WTC11 (cell line): Measurements from ENCODE around the gene GATA2.

Source experiments
- ATF2 ChIP-seq: sonication (generic); formaldehyde crosslinking; IDR thresholded peaks from 2 replicates; pipeline ENCODE4 v1.8.1; 2022; ENCODE audit warnings: low read depth, missing genetic modification reagents, borderline replicate concordance
- ATF3 ChIP-seq: sonication (generic); formaldehyde crosslinking; conservative IDR thresholded peaks from 2 replicates; pipeline ENCODE4 v1.8.1; 2022; ENCODE audit warnings: mild to moderate bottlenecking, missing genetic modification reagents
- CTCF ChIP-seq: fragments of 200-600 bp; IDR thresholded peaks from 2 replicates; pipeline ENCODE4 v1.8.0; 2022; ENCODE audit warnings: antibody characterized with exemption
- JUN ChIP-seq: sonication (generic); formaldehyde crosslinking; IDR thresholded peaks from 2 replicates; pipeline ENCODE4 v1.8.0; 2023; ENCODE audit warnings: mild to moderate bottlenecking, missing genetic modification reagents
- SP1 ChIP-seq: sonication (generic); formaldehyde crosslinking; conservative IDR thresholded peaks from 2 replicates; pipeline ENCODE4 v1.8.1; 2022; ENCODE audit warnings: missing genetic modification reagents

DNA sequence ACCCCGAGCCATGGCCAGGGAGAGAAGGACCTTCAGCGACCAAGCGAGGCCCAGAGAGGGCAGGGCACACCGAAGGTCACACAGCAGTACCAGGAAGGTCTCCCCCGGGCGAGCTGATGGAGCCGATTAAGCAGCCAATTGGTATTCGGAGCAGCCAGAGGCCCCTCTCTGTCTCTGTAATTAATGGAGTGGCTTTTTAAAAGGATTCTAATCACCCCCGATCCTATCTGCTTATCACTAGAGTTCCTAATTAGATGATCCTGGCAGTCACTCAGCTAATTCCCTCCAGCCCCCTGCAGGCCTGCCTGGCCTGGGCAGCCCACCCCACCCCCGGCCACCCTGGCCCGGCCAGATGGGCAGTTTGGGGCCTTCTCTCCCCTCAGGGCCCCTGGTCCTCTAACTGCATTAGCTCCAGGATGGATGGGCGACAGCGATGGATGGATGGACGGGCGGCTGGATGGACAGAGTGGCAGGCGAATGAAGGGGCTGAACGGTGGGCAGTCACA lies 24.7 kb downstream of the GATA2 start:
- TF ChIP-seq SP1 (CRISPR knock-in tag) (no peak), CTCF (no peak), ATF3 (no peak), JUN (no peak), ATF2 (no peak)
